ENCODE data around the gene FRRS1. TPM values are rescaled to one million over a fixed set of nuclear protein-coding genes. Genes with fewer than 3 reads are reported as not detected.

Gene FRRS1
- total RNA-seq, 2 experiments from 2014 or later: 1.2 to 1.7 TPM

DNA sequence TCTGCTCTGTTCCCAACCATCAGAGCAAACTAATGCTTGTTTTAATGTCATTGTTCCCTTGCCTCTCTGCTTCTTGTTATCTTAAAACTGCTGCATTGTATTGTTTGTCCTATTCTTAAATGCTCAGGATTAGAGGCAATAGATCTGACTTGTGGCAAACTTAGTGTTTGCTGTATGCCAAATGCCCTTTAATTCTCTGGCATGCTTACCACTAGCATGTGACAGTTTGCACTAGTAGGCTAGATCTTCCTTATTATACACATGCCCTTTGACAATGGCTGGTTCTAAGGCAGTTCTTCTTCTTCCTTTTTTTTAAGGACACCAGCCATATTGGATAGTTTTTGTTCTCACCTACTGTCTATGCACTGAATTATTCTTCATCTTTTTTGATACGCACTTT, 90.4 kb downstream of the FRRS1 start:
- no peaks in the 10 kb centered on the region for H3K4me1 Mint-ChIP-seq
- H3K27me3 Mint-ChIP-seq: peaks cover 14% of the 10 kb centered on the region
- no peaks in the 10 kb centered on the region for H3K36me3 Mint-ChIP-seq (ENCODE audit: low read depth)
- POLR2A ChIA-PET: no interaction called here
- no peak for DNase-seq
- no peaks in the 10 kb centered on the region for H3K9me3 Mint-ChIP-seq
- no peak overlapping the region for H3K4me3 Mint-ChIP-seq
- H3K27ac Mint-ChIP-seq: no peak overlapping the region
- CTCF ChIA-PET: interaction anchor here (1.0 kb wide), 1 partner anchor 10 kb away, joined by 3 read pairs; no protein-coding TSS in a partner anchor

DNA sequence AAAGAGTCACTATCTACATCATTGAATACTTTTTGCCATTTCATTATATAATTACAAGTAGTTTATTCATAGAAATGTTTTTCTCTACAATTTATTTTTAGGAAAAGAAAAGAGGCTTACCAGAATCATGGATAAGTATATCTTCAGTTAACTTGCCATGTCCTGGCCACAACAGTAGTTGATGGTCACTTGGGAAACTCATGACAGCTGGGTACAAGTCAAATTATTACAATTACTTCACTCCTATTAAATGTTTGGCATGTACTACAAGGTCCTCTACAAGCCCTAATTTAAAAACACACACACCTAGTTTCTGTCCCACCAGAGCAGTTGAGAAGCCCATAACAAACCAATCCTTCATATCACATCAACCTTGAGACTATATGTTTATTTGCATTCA, 91.1 kb downstream of the FRRS1 start:
- Mint-ChIP-seq H3K36me3 (ENCODE audit: low read depth) (no peaks in the 10 kb centered on the region), H3K27ac (no peak overlapping the region), H3K9me3 (no peaks in the 10 kb centered on the region), H3K27me3 (peaks cover 14% of the 10 kb centered on the region), H3K4me3 (no peak overlapping the region), H3K4me1 (no peaks in the 10 kb centered on the region)
- CTCF ChIA-PET: no interaction called here
- POLR2A ChIA-PET: no interaction called here
- no peak for DNase-seq

DNA sequence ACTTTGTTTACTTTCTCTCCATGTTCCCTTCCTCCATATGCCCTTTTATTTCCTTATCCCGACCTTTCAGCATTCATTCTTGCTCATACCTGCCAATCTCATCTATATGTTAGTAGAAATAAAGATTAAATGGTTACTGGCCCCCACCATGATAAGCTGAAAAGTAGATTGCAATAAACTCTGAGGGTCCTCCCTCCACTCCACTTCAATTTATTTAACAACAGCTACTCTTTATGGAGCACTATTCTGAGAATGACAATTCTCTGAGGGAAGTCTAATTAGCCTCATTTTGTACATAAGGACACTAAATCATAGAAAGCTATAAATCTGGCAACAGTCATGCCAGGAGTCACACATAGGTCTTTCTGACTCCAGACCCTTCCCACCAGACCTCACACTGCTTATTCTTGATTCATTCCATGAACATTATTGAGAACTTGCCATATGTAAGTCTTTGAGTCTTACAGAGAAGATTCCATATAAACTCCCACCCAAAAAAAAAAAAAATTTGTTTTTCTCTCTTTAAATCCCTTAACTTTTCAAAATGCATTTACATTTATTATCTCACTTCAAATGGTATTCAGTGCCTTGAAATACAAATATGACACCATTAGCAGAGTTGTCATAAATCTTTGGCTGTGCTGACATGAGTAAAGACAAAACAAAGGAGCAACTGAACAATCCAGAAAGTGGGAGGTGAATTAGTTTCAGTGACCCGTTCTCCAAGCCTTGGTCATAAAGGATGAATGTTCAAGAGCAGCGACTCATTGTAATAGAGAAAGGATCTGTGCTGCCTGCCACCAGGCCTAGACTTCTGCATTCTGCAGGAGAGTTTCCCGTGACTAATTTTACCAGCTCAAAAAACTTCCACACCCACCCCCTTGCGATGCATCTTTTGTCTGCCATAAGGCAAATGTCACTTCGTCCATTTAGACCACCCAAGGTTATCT, 92.0 kb downstream of the FRRS1 start:
- Mint-ChIP-seq H3K27me3 (peaks cover 16% of the 10 kb centered on the region), H3K4me1 (no peaks in the 10 kb centered on the region), H3K4me3 (no peak overlapping the region), H3K27ac (no peak overlapping the region), H3K36me3 (ENCODE audit: low read depth) (no peaks in the 10 kb centered on the region), H3K9me3 (no peaks in the 10 kb centered on the region)
- CTCF ChIA-PET: interaction anchor here (1.5 kb wide), 1 partner anchor 11 kb away, joined by 10 read pairs; no protein-coding TSS in a partner anchor
- POLR2A ChIA-PET: no interaction called here
- no peak for DNase-seq

DNA sequence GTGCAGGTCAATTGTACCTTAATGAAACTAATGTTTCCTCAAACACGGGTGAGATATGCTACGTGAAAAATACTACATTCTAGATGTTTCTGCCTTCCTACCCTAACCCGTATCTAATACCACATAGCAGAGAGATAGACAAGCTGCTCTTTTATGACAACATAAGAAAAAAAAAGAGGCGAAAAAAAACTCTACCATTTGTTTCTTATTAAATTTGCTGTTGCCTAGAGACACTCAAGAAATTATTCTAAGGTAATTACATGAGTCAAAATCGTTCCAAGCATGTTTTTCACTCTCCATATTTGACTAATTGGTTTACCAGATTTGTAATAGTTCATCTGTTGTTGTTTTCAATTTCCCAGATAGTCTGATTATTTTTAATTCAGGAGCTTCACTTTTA, 93.1 kb downstream of the FRRS1 start:
- Mint-ChIP-seq H3K4me3 (no peak overlapping the region), H3K36me3 (ENCODE audit: low read depth) (no peaks in the 10 kb centered on the region), H3K9me3 (no peaks in the 10 kb centered on the region), H3K27me3 (peaks cover 21% of the 10 kb centered on the region), H3K27ac (no peak overlapping the region), H3K4me1 (no peaks in the 10 kb centered on the region)
- CTCF ChIA-PET: interaction anchor here (1.5 kb wide), 1 partner anchor 12 kb away, joined by 10 read pairs; no protein-coding TSS in a partner anchor
- DNase-seq: no peak
- POLR2A ChIA-PET: no interaction called here

DNA sequence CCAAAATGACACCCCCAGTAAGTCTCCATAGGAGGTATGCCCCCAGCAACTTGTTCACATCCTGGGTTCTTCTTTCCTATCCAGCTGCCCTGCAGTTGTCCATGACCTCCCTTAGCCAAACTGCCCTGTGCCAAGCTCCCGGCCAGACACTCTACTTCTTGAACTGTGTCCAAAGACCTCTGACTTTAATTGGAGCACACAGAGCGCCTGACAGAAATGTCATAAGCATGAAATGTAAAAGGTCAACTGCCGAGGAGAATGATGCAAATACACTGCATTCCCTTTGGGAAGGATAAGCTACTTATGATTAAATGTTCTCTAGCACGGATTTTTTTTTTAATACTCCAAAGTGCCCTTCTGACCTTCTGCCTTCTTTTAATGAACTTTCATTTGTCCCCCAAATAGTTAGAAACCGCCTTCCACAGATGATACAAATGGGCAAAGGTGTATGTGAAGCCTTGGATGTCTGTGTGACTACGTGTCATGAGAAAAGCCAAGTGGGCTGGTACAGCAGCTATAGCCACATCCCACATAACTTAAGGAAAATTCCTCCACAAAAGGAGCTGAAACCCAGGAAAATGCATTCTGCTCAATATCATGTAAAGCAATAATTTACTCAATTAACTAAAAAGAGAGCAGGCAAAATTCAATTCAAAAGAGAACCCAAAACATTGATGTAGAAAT, 93.8 kb downstream of the FRRS1 start:
- H3K4me1 Mint-ChIP-seq: no peaks in the 10 kb centered on the region
- H3K27me3 Mint-ChIP-seq: peaks cover 22% of the 10 kb centered on the region

DNA sequence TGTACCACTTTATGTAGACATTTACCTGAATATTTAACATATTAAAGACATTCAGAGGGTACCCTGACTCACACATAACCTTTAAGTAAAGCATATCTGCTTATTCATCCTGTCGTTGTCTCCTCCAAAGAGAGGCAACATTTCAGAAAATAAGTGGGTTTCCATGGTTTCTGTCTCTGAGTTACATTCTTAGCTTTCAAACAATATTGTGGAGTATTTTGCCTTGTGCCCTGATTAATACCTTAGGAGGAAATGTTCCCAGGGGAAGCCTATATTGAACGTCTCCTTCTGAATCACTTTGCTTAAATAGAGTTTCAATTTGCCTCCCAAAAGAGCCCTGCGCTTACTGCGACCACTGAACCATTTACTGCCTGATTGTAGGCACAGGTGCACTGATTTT, 94.4 kb downstream of the FRRS1 start:
- ChIA-PET CTCF (interaction anchor here (0.8 kb wide), 1 partner anchor 13 kb away, joined by 3 read pairs; no protein-coding TSS in a partner anchor), POLR2A (no interaction called here)
- no peak overlapping the region for H3K4me3 Mint-ChIP-seq
- H3K27ac Mint-ChIP-seq: no peak overlapping the region
- no peaks in the 10 kb centered on the region for H3K36me3 Mint-ChIP-seq (ENCODE audit: low read depth)
- peaks cover 26% of the 10 kb centered on the region for H3K27me3 Mint-ChIP-seq
- no peaks in the 10 kb centered on the region for H3K9me3 Mint-ChIP-seq
- no peak for DNase-seq
- no peaks in the 10 kb centered on the region for H3K4me1 Mint-ChIP-seq

More for the DNA sequence above, 93.8 kb downstream of the FRRS1 start:
- Mint-ChIP-seq H3K9me3 (no peaks in the 10 kb centered on the region), H3K36me3 (ENCODE audit: low read depth) (no peaks in the 10 kb centered on the region), H3K27ac (no peak overlapping the region), H3K4me3 (no peak overlapping the region)
- no peak for DNase-seq
- CTCF ChIA-PET: interaction anchor here (0.8 kb wide), 1 partner anchor 12 kb away, joined by 3 read pairs; no protein-coding TSS in a partner anchor
- POLR2A ChIA-PET: no interaction called here

DNA sequence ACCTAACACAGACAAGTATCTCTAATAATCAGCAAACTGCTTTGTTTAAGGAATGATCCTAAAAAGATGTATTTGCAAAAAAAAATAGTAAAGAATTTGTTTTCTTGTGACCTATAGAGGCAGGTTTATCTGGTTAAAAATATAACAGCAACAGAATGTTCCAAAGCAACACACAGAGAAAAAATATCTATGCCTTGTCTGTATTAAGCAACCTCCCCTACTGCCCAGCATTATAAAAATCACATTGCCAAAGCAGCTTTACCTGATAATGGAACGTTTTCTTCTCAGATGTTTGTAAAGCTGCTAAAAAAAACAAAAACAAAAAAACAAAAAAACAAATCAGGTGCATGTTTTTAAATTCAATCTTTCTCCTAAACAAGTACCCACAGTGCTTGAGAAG, 95.9 kb downstream of the FRRS1 start:
- no peak for DNase-seq
- H3K27me3 Mint-ChIP-seq: peaks cover 26% of the 10 kb centered on the region
- no peak overlapping the region for H3K27ac Mint-ChIP-seq
- CTCF ChIA-PET: interaction anchor here (1.0 kb wide), 1 partner anchor 15 kb away, joined by 3 read pairs; no protein-coding TSS in a partner anchor
- POLR2A ChIA-PET: no interaction called here
- H3K9me3 Mint-ChIP-seq: no peaks in the 10 kb centered on the region
- no peak overlapping the region for H3K4me3 Mint-ChIP-seq
- H3K36me3 Mint-ChIP-seq (ENCODE audit: low read depth): no peaks in the 10 kb centered on the region
- H3K4me1 Mint-ChIP-seq: no peaks in the 10 kb centered on the region

DNA sequence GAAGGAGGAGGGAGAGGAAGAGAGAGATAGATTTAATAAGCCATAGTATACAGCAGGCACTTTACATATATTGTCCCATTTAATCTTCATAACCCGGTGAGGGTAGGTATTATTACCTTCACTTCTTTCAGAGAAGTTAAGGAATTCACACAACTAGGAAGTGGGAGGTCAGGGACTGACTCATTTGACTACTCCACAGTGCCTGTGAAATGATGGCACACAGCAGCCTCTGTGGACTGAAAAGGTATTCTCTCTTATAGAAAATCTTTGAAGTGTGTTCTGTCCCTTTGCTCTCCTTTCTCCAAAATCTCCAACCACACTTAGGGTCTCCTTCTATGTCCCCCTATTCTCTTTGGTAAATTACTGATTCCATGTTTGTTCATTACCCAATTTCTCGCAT, 96.6 kb downstream of the FRRS1 start:
- Mint-ChIP-seq H3K4me3 (no peak overlapping the region), H3K4me1 (no peaks in the 10 kb centered on the region), H3K27me3 (peaks cover 26% of the 10 kb centered on the region), H3K27ac (no peak overlapping the region), H3K9me3 (no peaks in the 10 kb centered on the region), H3K36me3 (ENCODE audit: low read depth) (no peaks in the 10 kb centered on the region)
- CTCF ChIA-PET: interaction anchor here (0.6 to 1.0 kb wide), 2 partner anchors 16 to 51 kb away, joined by 3 read pairs; no protein-coding TSS in a partner anchor
- no peak for DNase-seq
- POLR2A ChIA-PET: no interaction called here

DNA sequence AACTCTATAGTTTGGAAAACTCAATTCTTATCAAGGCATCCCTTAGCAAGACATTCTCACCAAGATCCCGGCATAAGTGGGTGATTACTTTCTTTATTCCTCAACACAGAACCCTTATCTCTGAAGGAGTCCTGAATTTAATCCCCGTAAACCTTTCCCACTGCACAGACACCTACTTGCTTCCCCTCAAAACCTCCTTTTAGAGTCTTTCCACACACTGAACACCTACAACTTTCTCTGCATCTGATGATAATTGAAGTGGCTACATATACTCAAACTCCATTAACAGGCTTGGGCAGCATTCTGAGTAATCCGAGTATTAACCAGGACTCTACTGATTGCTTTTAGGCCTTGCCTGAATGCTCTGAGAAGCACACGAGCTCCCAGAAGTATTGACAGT, 97.1 kb downstream of the FRRS1 start:
- H3K36me3 Mint-ChIP-seq (ENCODE audit: low read depth): no peaks in the 10 kb centered on the region
- H3K27ac Mint-ChIP-seq: no peak overlapping the region
- no peak overlapping the region for H3K4me3 Mint-ChIP-seq
- CTCF ChIA-PET: interaction anchor here (0.6 kb wide), 1 partner anchor 52 kb away, joined by 3 read pairs; no protein-coding TSS in a partner anchor
- DNase-seq: no peak
- no peaks in the 10 kb centered on the region for H3K9me3 Mint-ChIP-seq
- H3K4me1 Mint-ChIP-seq: no peaks in the 10 kb centered on the region
- POLR2A ChIA-PET: no interaction called here
- H3K27me3 Mint-ChIP-seq: peaks cover 26% of the 10 kb centered on the region

DNA sequence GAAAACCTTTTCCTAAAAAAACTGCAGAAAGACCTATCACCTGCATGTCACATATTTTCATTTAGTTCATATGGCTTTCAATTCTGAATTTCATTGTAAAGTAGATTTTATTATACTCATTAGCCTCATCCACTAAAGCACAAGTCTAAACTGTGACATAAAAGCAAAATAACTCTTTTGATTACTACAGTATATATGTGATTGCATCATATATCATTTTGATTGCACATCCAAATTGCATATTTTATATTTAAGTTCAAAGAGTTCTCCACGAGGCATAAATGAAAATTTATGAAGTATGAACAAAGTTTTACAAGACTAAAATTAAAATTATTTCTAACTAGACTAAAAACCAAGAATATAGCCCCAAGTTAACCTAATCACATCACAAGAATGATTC, 101.2 kb downstream of the FRRS1 start:
- no peak overlapping the region for H3K27ac Mint-ChIP-seq
- H3K9me3 Mint-ChIP-seq: no peaks in the 10 kb centered on the region
- CTCF ChIA-PET: interaction anchor here (1.2 to 1.6 kb wide), 2 partner anchors 18 to 41 kb away, joined by 3 read pairs; no protein-coding TSS in a partner anchor
- POLR2A ChIA-PET: no interaction called here
- H3K27me3 Mint-ChIP-seq: peaks cover 16% of the 10 kb centered on the region
- no peak for DNase-seq
- H3K4me1 Mint-ChIP-seq: no peaks in the 10 kb centered on the region
- H3K36me3 Mint-ChIP-seq (ENCODE audit: low read depth): no peaks in the 10 kb centered on the region
- H3K4me3 Mint-ChIP-seq: no peak overlapping the region

DNA sequence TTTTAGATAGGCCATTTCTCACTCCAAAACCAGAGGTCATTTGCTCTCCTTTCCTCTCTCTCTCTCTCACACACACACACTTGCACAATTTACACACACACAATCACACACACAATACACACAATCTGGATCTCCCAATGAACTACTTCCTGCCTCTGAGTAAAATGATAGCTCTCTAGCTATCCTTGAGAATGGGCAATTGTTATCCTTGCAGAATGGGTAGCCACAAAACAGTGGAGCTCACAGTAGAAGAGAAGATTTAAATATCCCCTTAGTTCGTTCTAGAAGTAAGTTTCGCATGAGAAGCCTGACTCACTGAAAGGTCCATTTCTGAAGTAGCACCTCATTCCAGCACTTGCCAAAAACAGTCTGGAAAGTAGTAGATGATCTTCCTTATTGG, 102.9 kb downstream of the FRRS1 start:
- H3K27ac Mint-ChIP-seq: no peak overlapping the region
- no peak for DNase-seq
- peaks cover 13% of the 10 kb centered on the region for H3K27me3 Mint-ChIP-seq
- ChIA-PET CTCF (no interaction called here), POLR2A (no interaction called here)
- no peaks in the 10 kb centered on the region for H3K4me1 Mint-ChIP-seq
- H3K4me3 Mint-ChIP-seq: no peak overlapping the region
- no peaks in the 10 kb centered on the region for H3K36me3 Mint-ChIP-seq (ENCODE audit: low read depth)
- H3K9me3 Mint-ChIP-seq: no peaks in the 10 kb centered on the region

DNA sequence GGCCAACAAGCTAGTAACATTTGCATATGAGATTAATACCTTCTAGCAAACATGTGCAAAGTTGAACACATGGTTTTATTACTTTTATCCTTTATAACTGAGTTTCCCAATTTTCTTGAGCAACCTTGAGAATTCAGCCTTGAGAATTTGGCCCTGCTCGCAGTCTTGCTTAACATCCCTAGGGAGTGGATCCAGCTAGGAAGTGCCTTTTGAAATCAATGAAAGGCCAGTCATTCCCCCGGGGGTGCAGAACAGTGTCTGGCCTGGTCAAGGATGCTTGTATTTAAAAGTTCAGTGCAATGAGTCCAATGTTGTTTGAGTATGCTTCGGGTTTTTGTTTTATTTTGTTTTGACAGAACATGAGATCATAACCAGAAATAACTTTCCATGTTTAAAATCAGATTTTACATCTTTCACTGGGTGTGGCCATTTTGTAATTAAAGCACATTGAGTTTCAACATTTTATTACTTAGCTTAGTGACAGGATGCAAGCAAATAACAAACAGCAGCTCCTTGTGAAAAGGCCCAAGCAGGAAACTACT, 103.8 kb downstream of the FRRS1 start:
- no peak overlapping the region for H3K27ac Mint-ChIP-seq
- no peaks in the 10 kb centered on the region for H3K4me1 Mint-ChIP-seq
- H3K27me3 Mint-ChIP-seq: peaks cover 9% of the 10 kb centered on the region
- H3K9me3 Mint-ChIP-seq: no peaks in the 10 kb centered on the region
- ChIA-PET POLR2A (no interaction called here), CTCF (no interaction called here)
- H3K36me3 Mint-ChIP-seq (ENCODE audit: low read depth): no peaks in the 10 kb centered on the region
- H3K4me3 Mint-ChIP-seq: no peak overlapping the region
- DNase-seq: no peak

DNA sequence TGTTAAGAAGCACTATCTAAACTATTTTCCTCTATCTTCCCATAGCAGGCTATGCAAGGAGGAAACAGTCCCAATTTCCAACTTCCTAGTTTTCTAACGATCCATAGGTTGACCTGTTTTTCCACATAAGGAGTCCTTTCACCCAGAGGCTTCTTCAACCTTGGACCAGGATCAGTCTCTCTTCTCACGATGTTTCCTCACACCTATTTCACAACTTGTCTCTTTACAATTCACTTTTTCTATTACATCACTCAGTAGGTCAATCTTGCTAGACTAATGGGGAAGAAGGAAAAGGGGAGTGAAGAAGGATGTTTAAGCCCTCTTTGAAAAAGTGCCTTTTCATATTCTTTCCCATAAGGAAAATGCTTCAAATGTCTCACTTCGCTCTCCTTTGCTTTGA, 104.7 kb downstream of the FRRS1 start:
- ChIA-PET CTCF (interaction anchor here (1.4 kb wide), 1 partner anchor 24 kb away, joined by 4 read pairs; no protein-coding TSS in a partner anchor), POLR2A (no interaction called here)
- no peaks in the 10 kb centered on the region for H3K36me3 Mint-ChIP-seq (ENCODE audit: low read depth)
- H3K4me3 Mint-ChIP-seq: no peak overlapping the region
- no peaks in the 10 kb centered on the region for H3K9me3 Mint-ChIP-seq
- no peak for DNase-seq
- H3K27ac Mint-ChIP-seq: no peak overlapping the region
- H3K27me3 Mint-ChIP-seq: peaks cover 6% of the 10 kb centered on the region
- H3K4me1 Mint-ChIP-seq: no peaks in the 10 kb centered on the region

Measured in activated CD4-positive, alpha-beta memory T cell treated with anti-CD3 and anti-CD28 coated beads, Interleukin-2, amount 10 ng/mL, durations not matched to agents 7 days and 5 days (primary cell).